SK-N-SH (cell line): ENCODE data around the gene C1QTNF3. TPM values are rescaled to one million over a fixed set of nuclear protein-coding genes. Genes with fewer than 3 reads are reported as not detected.
"Not testable (repeated sequence)": the region's sequence is repeated elsewhere in the genome, so short reads cannot be mapped to it uniquely, and the experiment has no call there.

ENCODE experiments used
- CTCF ChIA-PET: fragments of 300-600, 350-600 bp; formaldehyde crosslinking; extraction: SDS; loops from one replicate; lab custom pipeline; 2021; lab: Yijun Ruan, JAX
- POLR2A ChIA-PET: fragments of 350-600 bp; sonication (Branson Sonifier 250); formaldehyde crosslinking; extraction: SDS; loops from one replicate; lab custom pipeline; 2020; ENCODE audit warnings: antibody characterized with exemption, inconsistent platforms; lab: Yijun Ruan, JAX
- DNase-seq: peaks from one replicate; pipeline ENCODE4 v3.0.0; 2012
- H2AFZ ChIP-seq: fragments of 200-600 bp; sonication (generic); 2 replicates; pipeline ENCODE4 v1.8.1; 2016; ENCODE audit warnings: antibody characterized with exemption, mild to moderate bottlenecking, low read depth
- H3F3A ChIP-seq: fragments of 200-600 bp; sonication (generic); replicated peaks from 2 replicates; pipeline ENCODE3; 2016; ENCODE audit warnings: antibody characterized with exemption, mild to moderate bottlenecking; ENCODE audit not compliant: insufficient read depth
- H3K27ac ChIP-seq, 2 experiments: fragments of 200-500 bp in 1 of 2; fragments of 200-600 bp in 1 of 2; sonication (Bioruptor generic) in 1 of 2; sonication (generic), shearing (Covaris generic) in 1 of 2; 2 replicates each; pipeline versions ENCODE4 v1.5.1 to v1.6.1; 2014 to 2016; ENCODE audit warnings: low read depth in 2 of 2, inconsistent platforms in 1 of 2, low read length in 1 of 2, mild to moderate bottlenecking in 1 of 2, mixed read lengths in 1 of 2
- H3K27me3 ChIP-seq: fragments of 200-600 bp; sonication (generic), shearing (Covaris generic); 2 replicates; pipeline ENCODE4 v1.6.1; 2016; ENCODE audit warnings: mixed run types; ENCODE audit not compliant: insufficient read depth
- H3K36me3 ChIP-seq, 2 experiments: fragments of 200-500 bp in 1 of 2; fragments of 200-600 bp in 1 of 2; sonication (Bioruptor generic) in 1 of 2; sonication (generic) in 1 of 2; replicated peaks in 1 of 2; 2 replicates each; pipeline versions ENCODE3 to v1.5.1; 2014 to 2016; ENCODE audit warnings: low read length in 1 of 2, mild to moderate bottlenecking in 1 of 2; ENCODE audit not compliant: insufficient read depth in 2 of 2, control insufficient read depth in 1 of 2
- H3K4me1 ChIP-seq, 2 experiments: fragments of 200-500 bp in 1 of 2; fragments of 200-600 bp in 1 of 2; sonication (Bioruptor generic) in 1 of 2; sonication (generic), shearing (Covaris generic) in 1 of 2; 2 replicates each; pipeline versions ENCODE4 v1.5.1 to v1.6.1; 2014 to 2016; ENCODE audit warnings: low read depth in 1 of 2, low read length in 1 of 2, mixed run types in 1 of 2; ENCODE audit not compliant: insufficient read depth in 2 of 2, control insufficient read depth in 1 of 2
- H3K4me2 ChIP-seq: fragments of 200-600 bp; sonication (generic), shearing (Covaris generic); 2 replicates; pipeline ENCODE4 v1.6.1; 2017; ENCODE audit warnings: mixed run types
- H3K4me3 ChIP-seq, 2 experiments: fragments of 200-500 bp in 1 of 2; fragments of 200-600 bp in 1 of 2; sonication (Bioruptor generic) in 1 of 2; sonication (generic), shearing (Covaris generic) in 1 of 2; 2 replicates each; pipeline versions ENCODE4 v1.5.1 to v1.8.1; 2014 to 2016; ENCODE audit warnings: low read depth in 2 of 2, inconsistent platforms in 1 of 2, low read length in 1 of 2, mild to moderate bottlenecking in 1 of 2, mixed read lengths in 1 of 2, moderate library complexity in 1 of 2
- H3K79me2 ChIP-seq: fragments of 200-600 bp; sonication (generic); 2 replicates; pipeline ENCODE4 v1.8.1; 2017; ENCODE audit warnings: mild to moderate bottlenecking; ENCODE audit not compliant: insufficient read depth
- H3K9ac ChIP-seq: fragments of 200-600 bp; sonication (generic); 2 replicates; pipeline ENCODE4 v1.6.1; 2017; ENCODE audit warnings: mixed run types
- H3K9me2 ChIP-seq: fragments of 200-600 bp; sonication (generic); 2 replicates; pipeline ENCODE4 v1.6.1; 2017; ENCODE audit warnings: mixed run types
- H3K9me3 ChIP-seq: fragments of 200-600 bp; sonication (generic); 2 replicates; pipeline ENCODE4 v1.6.1; 2017; ENCODE audit warnings: mixed run types, mild to moderate bottlenecking, moderate library complexity
- H4K20me1 ChIP-seq: fragments of 200-600 bp; sonication (generic); 2 replicates; pipeline ENCODE4 v1.6.1; 2017; ENCODE audit warnings: mild to moderate bottlenecking, mixed run types; ENCODE audit not compliant: insufficient read depth
- GATA2 ChIP-seq: sonication (generic); formaldehyde crosslinking; IDR thresholded peaks from 2 replicates; pipeline ENCODE4 v1.5.0; 2020; ENCODE audit warnings: mild to moderate bottlenecking, missing genetic modification reagents
- WGBS: methylation state at CpG from one replicate; pipeline ENCODE4 v1.1.6; 2017; ENCODE audit warnings: low lambda C conversion rate; 5-methylcytosine and 5-hydroxymethylcytosine counted together
- polyA plus RNA-seq, 3 experiments: library from polyadenylated mRNA; depleted of rRNA; stranded (reverse); fragments of >200 nt; gene quantifications; 2 replicates each; pipeline ENCODE4 v1.2.3, GENCODE V29; 2012

Gene C1QTNF3
- polyA plus RNA-seq, 1 of the 3 experiments (the other 2 are of a cell fraction), result 1.5 TPM

DNA sequence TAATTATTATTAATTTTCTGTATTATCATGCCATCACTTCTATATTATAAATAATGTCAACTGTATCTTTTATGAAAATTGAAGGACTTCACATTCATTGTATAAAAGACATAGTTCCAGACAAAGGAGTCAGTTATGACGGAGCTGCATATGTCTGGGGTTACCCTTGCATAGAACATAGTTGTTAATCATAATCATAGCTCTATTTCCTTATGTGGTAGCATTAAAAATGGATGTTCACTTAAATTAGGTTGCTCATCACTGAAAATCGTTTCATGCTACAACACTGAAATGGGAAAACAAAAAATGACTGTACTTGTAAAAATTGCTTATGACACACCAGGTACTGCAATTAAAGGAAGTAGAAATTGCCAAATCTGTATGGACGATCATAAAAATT, 46.8 kb upstream of the C1QTNF3 start:
- H3K9me3 ChIP-seq, H3F3A ChIP-seq, H2AFZ ChIP-seq, H3K4me1 ChIP-seq, H3K36me3 ChIP-seq, H3K9me2 ChIP-seq, H3K4me3 ChIP-seq, DNase-seq, H4K20me1 ChIP-seq, H3K79me2 ChIP-seq, H3K4me2 ChIP-seq, POLR2A ChIA-PET, H3K9ac ChIP-seq, H3K27ac ChIP-seq, CTCF ChIA-PET, H3K27me3 ChIP-seq: not testable (repeated sequence)
- WGBS, result 53% methylated on average over 3 of the region's 3 CpGs

DNA sequence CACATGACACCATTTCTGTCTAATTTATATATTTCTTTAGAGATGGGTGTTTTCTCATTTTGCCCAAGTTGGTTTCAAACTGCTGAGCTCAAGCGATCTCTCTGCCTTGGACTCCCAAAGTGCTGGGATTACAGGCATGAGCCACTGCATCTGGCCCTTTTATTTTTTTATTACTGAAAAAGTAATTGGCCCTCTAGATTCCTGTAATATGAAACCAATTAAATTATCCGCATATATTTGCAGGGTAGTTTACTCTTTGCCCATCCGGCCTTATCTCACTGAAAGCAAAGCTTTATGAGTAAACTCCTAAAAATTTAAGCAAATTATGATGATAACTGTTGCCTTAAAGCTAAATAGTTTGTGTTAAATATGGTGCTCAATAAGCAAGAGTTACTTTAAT, 44.7 kb upstream of the C1QTNF3 start:
- H2AFZ ChIP-seq, H3K4me3 ChIP-seq, POLR2A ChIA-PET, DNase-seq, H3K79me2 ChIP-seq, H4K20me1 ChIP-seq, CTCF ChIA-PET, H3K4me2 ChIP-seq, H3K9ac ChIP-seq, H3K4me1 ChIP-seq, H3K27ac ChIP-seq, H3F3A ChIP-seq, H3K9me3 ChIP-seq, H3K27me3 ChIP-seq, H3K9me2 ChIP-seq, H3K36me3 ChIP-seq: not testable (repeated sequence)
- WGBS, result 49% methylated on average over 3 of the region's 3 CpGs

- H3K9me3 ChIP-seq, H3K9ac ChIP-seq, H3K27me3 ChIP-seq, POLR2A ChIA-PET, H3F3A ChIP-seq, DNase-seq, CTCF ChIA-PET, H3K9me2 ChIP-seq, H3K36me3 ChIP-seq, H4K20me1 ChIP-seq, H3K4me3 ChIP-seq, H3K4me1 ChIP-seq, H2AFZ ChIP-seq, H3K27ac ChIP-seq, H3K4me2 ChIP-seq, H3K79me2 ChIP-seq: not testable (repeated sequence)
- WGBS, result 73% methylated on average over 4 of the region's 4 CpGs
These were observed 40.9 kb upstream of the C1QTNF3 start for GRCh38 chr5:34083898-34084297.

DNA sequence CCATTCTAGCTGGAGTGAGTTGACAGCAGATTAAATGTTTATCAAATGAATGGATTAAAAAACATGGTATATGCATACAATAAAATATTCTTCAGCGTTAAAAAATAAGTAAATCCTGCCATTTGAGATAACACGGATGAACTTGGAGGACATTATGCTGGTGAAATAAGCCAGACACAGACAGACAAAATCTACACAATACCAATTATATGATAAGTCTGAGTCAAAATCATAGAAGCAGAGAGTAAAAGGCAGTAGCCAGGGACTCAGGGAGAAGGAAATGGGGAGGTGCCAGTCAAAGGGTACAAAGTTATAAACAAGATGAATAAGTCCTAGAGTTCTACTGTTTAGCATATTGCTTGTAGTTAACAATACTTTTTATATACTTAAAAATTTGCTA, 36.5 kb upstream of the C1QTNF3 start:
- H3K79me2 ChIP-seq, H3K27me3 ChIP-seq, H3K9me3 ChIP-seq, H3K4me3 ChIP-seq, H2AFZ ChIP-seq, DNase-seq, H3K36me3 ChIP-seq, H3F3A ChIP-seq, POLR2A ChIA-PET, H3K4me1 ChIP-seq, H3K27ac ChIP-seq, H3K9ac ChIP-seq, H3K9me2 ChIP-seq, H4K20me1 ChIP-seq, H3K4me2 ChIP-seq, CTCF ChIA-PET: not testable (repeated sequence)
- WGBS, result 54% methylated on average over 2 of the region's 2 CpGs
- 0 out of 2 replicates have a peak, but pooled peaks have one; percentile 26 for TF ChIP-seq GATA2 (CRISPR knock-in tag)

GRCh38 chr5:34077636-34078035, 34.6 kb upstream of the C1QTNF3 start:
- H3K4me3 ChIP-seq, H3K9ac ChIP-seq, H3K79me2 ChIP-seq, H3K36me3 ChIP-seq, H3K4me1 ChIP-seq, CTCF ChIA-PET, H3K9me3 ChIP-seq, H2AFZ ChIP-seq, H3K4me2 ChIP-seq, DNase-seq, POLR2A ChIA-PET, H4K20me1 ChIP-seq, H3K9me2 ChIP-seq, H3K27me3 ChIP-seq, H3K27ac ChIP-seq, H3F3A ChIP-seq: not testable (repeated sequence)
- WGBS, result 95% methylated on average over 2 of the region's 2 CpGs

DNA sequence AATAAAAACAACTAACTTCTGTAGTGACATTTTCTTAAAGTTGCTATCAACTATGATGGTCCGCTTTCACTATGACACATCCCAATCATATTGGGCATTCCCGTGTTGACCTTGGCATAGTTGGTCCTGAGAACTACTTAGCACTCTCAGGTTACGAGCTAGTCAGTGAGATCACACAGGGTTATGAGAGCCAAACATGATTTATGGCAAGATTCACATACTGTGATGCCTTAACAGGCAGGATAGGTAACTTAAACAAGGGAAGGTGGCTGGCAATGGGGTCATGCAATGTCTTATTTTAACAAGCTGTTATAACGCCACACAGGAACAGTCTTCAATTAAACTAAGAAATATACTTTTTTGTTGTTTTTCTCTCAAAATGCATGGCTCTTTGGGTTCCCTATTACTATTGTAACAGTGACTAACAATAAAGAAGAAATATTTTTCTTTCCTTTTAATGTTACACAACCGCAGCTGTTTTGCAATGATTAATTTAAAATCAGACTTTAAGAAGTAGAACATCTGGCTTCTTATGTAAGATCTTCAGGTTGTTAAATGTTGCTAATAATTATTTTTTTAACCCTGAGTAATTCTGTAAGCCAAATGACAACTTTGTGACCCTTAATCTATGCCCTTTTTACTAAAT, 33.8 kb upstream of the C1QTNF3 start:
- CTCF ChIA-PET, H3K4me3 ChIP-seq, H3F3A ChIP-seq, H3K4me2 ChIP-seq, H4K20me1 ChIP-seq, H2AFZ ChIP-seq, H3K79me2 ChIP-seq, POLR2A ChIA-PET, DNase-seq, H3K9me3 ChIP-seq, H3K27ac ChIP-seq, H3K9ac ChIP-seq, H3K27me3 ChIP-seq, H3K36me3 ChIP-seq, H3K4me1 ChIP-seq, H3K9me2 ChIP-seq: not testable (repeated sequence)
- 95% methylated on average over 2 of the region's 5 CpGs for WGBS
